Activated CD8-positive, alpha-beta T cell treated with anti-CD3 and anti-CD28 coated beads, Interleukin-2, amount 10 ng/mL, durations not matched to agents 7 days and 5 days (primary cell): ENCODE data around the gene TCEAL7. TPM values are rescaled to one million over a fixed set of nuclear protein-coding genes. Genes with fewer than 3 reads are reported as not detected.
A peak's percentile ranks its signal among the peaks of the same experiment; 100 is the strongest.
"Not testable (repeated sequence)": the region's sequence is repeated elsewhere in the genome, so short reads cannot be mapped to it uniquely, and the experiment has no call there.

Source experiments
- ATAC-seq: fragments of 150-1000 bp; cut with Tn5 transposase; one replicate; pipeline ENCODE4 v1.10.0; 2021; ENCODE audit warnings: moderate library complexity
- CTCF ChIA-PET: fragments of 350-600 bp; sonication (Branson Sonifier 250); formaldehyde crosslinking; loops from one replicate; lab custom pipeline; 2021; ENCODE audit warnings: antibody characterized with exemption; lab: Charles Lee
- POLR2A ChIA-PET: fragments of 350-600 bp; sonication (Branson Sonifier 250); formaldehyde crosslinking; loops from one replicate; lab custom pipeline; 2021; ENCODE audit warnings: antibody characterized with exemption; lab: Charles Lee
- DNase-seq: peaks from one replicate; pipeline ENCODE4 v3.0.0-alpha.2; 2020
- H3K27ac Mint-ChIP-seq: one replicate; pipeline ENCODE4 v1.8.0; 2021; ENCODE audit warnings: mild to moderate bottlenecking, mixed read lengths
- H3K27me3 Mint-ChIP-seq: one replicate; pipeline ENCODE4 v1.8.0; 2021; ENCODE audit warnings: low read depth, mixed read lengths
- H3K36me3 Mint-ChIP-seq: one replicate; pipeline ENCODE4 v1.8.0; 2021; ENCODE audit warnings: low read depth, mixed read lengths
- H3K4me1 Mint-ChIP-seq: one replicate; pipeline ENCODE4 v1.8.0; 2021; ENCODE audit warnings: low read depth, mixed read lengths
- H3K4me3 Mint-ChIP-seq: one replicate; pipeline ENCODE4 v1.8.0; 2021; ENCODE audit warnings: mild to moderate bottlenecking, mixed read lengths
- H3K9me3 Mint-ChIP-seq: one replicate; pipeline ENCODE4 v1.8.0; 2022; ENCODE audit warnings: mixed read lengths; ENCODE audit not compliant: insufficient read depth
- total RNA-seq, 2 experiments: library from RNA; stranded (reverse); gene quantifications; one replicate each; pipeline ENCODE4 v1.2.3, GENCODE V29; 2021

TCEAL7 gene
- total RNA-seq, 2 experiments from 2014 or later, result not detected

- no peak overlapping the region for H3K27ac Mint-ChIP-seq
- H3K27me3 Mint-ChIP-seq, result peaks cover 4% of the 10 kb centered on the region
- H3K4me3 Mint-ChIP-seq, result no peak overlapping the region
- H3K36me3 Mint-ChIP-seq, result no peaks in the 10 kb centered on the region
- no peak for DNase-seq
- POLR2A ChIA-PET, result no interaction called here
- peaks cover 2% of the 10 kb centered on the region for H3K4me1 Mint-ChIP-seq
- no peak for ATAC-seq
- CTCF ChIA-PET, result no interaction called here
- H3K9me3 Mint-ChIP-seq, result no peaks in the 10 kb centered on the region
These were observed 17.8 kb downstream of the TCEAL7 start for GRCh38 chrX:103347682-103348397.

- DNase-seq (no peak), ATAC-seq (no peak)
- ChIA-PET CTCF (interaction anchor here (1.1 kb wide), 1 partner anchor 11 kb away, joined by 3 read pairs; no protein-coding TSS in a partner anchor), POLR2A (no interaction called here)
- Mint-ChIP-seq H3K4me3 (peak within 1 kb of the TSS; percentile 79), H3K9me3 (no peaks in the 10 kb centered on the region), H3K27ac (peak within 1 kb of the TSS; percentile 46), H3K36me3 (no peaks in the 10 kb centered on the region), H3K27me3 (peaks cover 3% of the 10 kb centered on the region), H3K4me1 (peaks cover 7% of the 10 kb centered on the region)
These were observed 26.2 kb downstream of the TCEAL7 start, which contains the start of gene TCEAL9 for GRCh38 chrX:103356130-103356798. Gene TCEAL9 (plus strand): TSS chrX:103356506. CDS start chrX:103357685, 1,179 bp downstream.

GRCh38 chrX:103356858-103357257 is 26.8 kb downstream of the TCEAL7 start:
- Mint-ChIP-seq H3K27me3 (peaks cover 3% of the 10 kb centered on the region), H3K4me1 (peaks cover 7% of the 10 kb centered on the region), H3K36me3 (no peaks in the 10 kb centered on the region), H3K4me3 (peak overlapping the region; percentile 79), H3K27ac (peak overlapping the region; percentile 46), H3K9me3 (no peaks in the 10 kb centered on the region)
- ATAC-seq (no peak), DNase-seq (no peak)
- ChIA-PET POLR2A (no interaction called here), CTCF (interaction anchor here (0.7 to 1.1 kb wide), 2 partner anchors 11 to 107 kb away, joined by 3 read pairs; no protein-coding TSS in a partner anchor)

GRCh38 chrX:103357871-103358270 is 27.8 kb downstream of the TCEAL7 start:
- peaks cover 7% of the 10 kb centered on the region for H3K4me1 Mint-ChIP-seq
- H3K9me3 Mint-ChIP-seq, result no peaks in the 10 kb centered on the region
- H3K27ac Mint-ChIP-seq, result no peak overlapping the region
- no peak overlapping the region for H3K4me3 Mint-ChIP-seq
- POLR2A ChIA-PET, result no interaction called here
- H3K27me3 Mint-ChIP-seq, result peaks cover 3% of the 10 kb centered on the region
- CTCF ChIA-PET, result no interaction called here
- H3K36me3 Mint-ChIP-seq, result no peaks in the 10 kb centered on the region
- no peak for ATAC-seq
- DNase-seq, result no peak

GRCh38 chrX:103359605-103360004 is 29.6 kb downstream of the TCEAL7 start:
- ATAC-seq, H3K4me3 Mint-ChIP-seq, H3K36me3 Mint-ChIP-seq, H3K27ac Mint-ChIP-seq, H3K9me3 Mint-ChIP-seq, DNase-seq, H3K27me3 Mint-ChIP-seq, POLR2A ChIA-PET, H3K4me1 Mint-ChIP-seq, CTCF ChIA-PET: not testable (repeated sequence)

GRCh38 chrX:103360092-103360491 is 30.1 kb downstream of the TCEAL7 start:
- H3K27me3 Mint-ChIP-seq, result no peaks in the 10 kb centered on the region
- ChIA-PET CTCF (no interaction called here), POLR2A (no interaction called here)
- H3K4me1 Mint-ChIP-seq, result peaks cover 7% of the 10 kb centered on the region
- no peak overlapping the region for H3K27ac Mint-ChIP-seq
- H3K9me3 Mint-ChIP-seq, result no peaks in the 10 kb centered on the region
- DNase-seq (no peak), ATAC-seq (no peak)
- no peak overlapping the region for H3K4me3 Mint-ChIP-seq
- H3K36me3 Mint-ChIP-seq, result no peaks in the 10 kb centered on the region

GRCh38 chrX:103360916-103361315 is 30.9 kb downstream of the TCEAL7 start:
- no peaks in the 10 kb centered on the region for H3K36me3 Mint-ChIP-seq
- ATAC-seq (no peak), DNase-seq (no peak)
- no peak overlapping the region for H3K27ac Mint-ChIP-seq
- no peaks in the 10 kb centered on the region for H3K9me3 Mint-ChIP-seq
- peaks cover 4% of the 10 kb centered on the region for H3K4me1 Mint-ChIP-seq
- ChIA-PET POLR2A (no interaction called here), CTCF (interaction anchor here (1.0 kb wide), 1 partner anchor 103 kb away, joined by 3 read pairs; no protein-coding TSS in a partner anchor)
- H3K27me3 Mint-ChIP-seq, result no peaks in the 10 kb centered on the region
- H3K4me3 Mint-ChIP-seq, result no peak overlapping the region

- ATAC-seq (no peak), DNase-seq (no peak)
- H3K4me1 Mint-ChIP-seq, result no peaks in the 10 kb centered on the region
- no peak overlapping the region for H3K4me3 Mint-ChIP-seq
- peaks cover 2% of the 10 kb centered on the region for H3K27me3 Mint-ChIP-seq
- POLR2A ChIA-PET, result no interaction called here
- H3K27ac Mint-ChIP-seq, result no peak overlapping the region
- H3K36me3 Mint-ChIP-seq, result no peaks in the 10 kb centered on the region
- H3K9me3 Mint-ChIP-seq, result no peaks in the 10 kb centered on the region
- CTCF ChIA-PET, result interaction anchor here (1.0 kb wide), 1 partner anchor 102 kb away, joined by 3 read pairs; no protein-coding TSS in a partner anchor
These were observed 31.8 kb downstream of the TCEAL7 start for GRCh38 chrX:103361798-103362197.

GRCh38 chrX:103362474-103362873 is 32.4 kb downstream of the TCEAL7 start:
- ChIA-PET POLR2A (no interaction called here), CTCF (no interaction called here)
- no peak overlapping the region for H3K4me3 Mint-ChIP-seq
- peaks cover 2% of the 10 kb centered on the region for H3K27me3 Mint-ChIP-seq
- H3K9me3 Mint-ChIP-seq, result no peaks in the 10 kb centered on the region
- no peaks in the 10 kb centered on the region for H3K36me3 Mint-ChIP-seq
- no peaks in the 10 kb centered on the region for H3K4me1 Mint-ChIP-seq
- no peak for ATAC-seq
- DNase-seq, result no peak
- H3K27ac Mint-ChIP-seq, result no peak overlapping the region

GRCh38 chrX:103363046-103363445 is 33.0 kb downstream of the TCEAL7 start:
- ATAC-seq, result no peak
- Mint-ChIP-seq H3K27ac (no peak overlapping the region), H3K9me3 (no peaks in the 10 kb centered on the region), H3K4me3 (no peak overlapping the region), H3K36me3 (no peaks in the 10 kb centered on the region), H3K27me3 (peaks cover 2% of the 10 kb centered on the region), H3K4me1 (no peaks in the 10 kb centered on the region)
- ChIA-PET POLR2A (no interaction called here), CTCF (no interaction called here)
- DNase-seq, result no peak

- H3K27me3 Mint-ChIP-seq, result peaks cover 2% of the 10 kb centered on the region
- no peaks in the 10 kb centered on the region for H3K4me1 Mint-ChIP-seq
- H3K36me3 Mint-ChIP-seq, result no peaks in the 10 kb centered on the region
- DNase-seq (no peak), ATAC-seq (no peak)
- H3K27ac Mint-ChIP-seq, result no peak overlapping the region
- ChIA-PET POLR2A (no interaction called here), CTCF (no interaction called here)
- H3K9me3 Mint-ChIP-seq, result no peaks in the 10 kb centered on the region
- H3K4me3 Mint-ChIP-seq, result no peak overlapping the region
These were observed 37.5 kb downstream of the TCEAL7 start for GRCh38 chrX:103367502-103367901.

GRCh38 chrX:103369479-103369878 is 39.4 kb downstream of the TCEAL7 start:
- no peaks in the 10 kb centered on the region for H3K4me1 Mint-ChIP-seq
- ChIA-PET CTCF (no interaction called here), POLR2A (no interaction called here)
- H3K36me3 Mint-ChIP-seq, result no peaks in the 10 kb centered on the region
- peaks cover 2% of the 10 kb centered on the region for H3K27me3 Mint-ChIP-seq
- DNase-seq (no peak), ATAC-seq (no peak)
- no peaks in the 10 kb centered on the region for H3K9me3 Mint-ChIP-seq
- no peak overlapping the region for H3K4me3 Mint-ChIP-seq
- no peak overlapping the region for H3K27ac Mint-ChIP-seq
